ENCODE measurements around the gene SAMD4A.

SAMD4A gene

GRCh38 chr14:54567639-54568561 lies 972 bp downstream of the SAMD4A start:
- DNase-seq: peak; percentile 52

GRCh38 chr14:54568821-54569595 lies 2.1 kb downstream of the SAMD4A start:
- DNase-seq: peak; percentile 65

GRCh38 chr14:54570047-54570446 lies 3.1 kb downstream of the SAMD4A start:
- DNase-seq: no peak

GRCh38 chr14:54570631-54571415 lies 3.9 kb downstream of the SAMD4A start:
- peak; percentile 91 for DNase-seq

DNA sequence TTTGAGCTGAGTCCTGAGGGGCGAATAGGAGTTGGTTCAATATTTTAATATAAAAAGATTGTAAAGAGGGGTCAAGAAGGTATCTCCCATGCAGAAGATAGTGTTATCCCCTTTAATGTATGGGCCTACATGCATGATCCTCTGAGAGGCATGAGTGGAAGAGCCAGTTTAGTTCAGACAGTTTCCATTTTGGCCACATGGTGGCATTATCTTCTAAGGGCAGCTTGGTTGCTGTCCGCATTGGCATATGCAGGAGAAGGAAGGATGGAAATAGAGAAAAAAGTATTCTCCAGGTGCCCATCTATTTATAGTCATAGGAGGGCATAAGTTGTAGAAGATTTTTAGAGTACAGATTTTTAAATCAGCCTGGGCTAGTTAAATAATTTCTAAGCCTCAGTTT lies 5.4 kb downstream of the SAMD4A start:
- peak; percentile 36 for DNase-seq

DNA sequence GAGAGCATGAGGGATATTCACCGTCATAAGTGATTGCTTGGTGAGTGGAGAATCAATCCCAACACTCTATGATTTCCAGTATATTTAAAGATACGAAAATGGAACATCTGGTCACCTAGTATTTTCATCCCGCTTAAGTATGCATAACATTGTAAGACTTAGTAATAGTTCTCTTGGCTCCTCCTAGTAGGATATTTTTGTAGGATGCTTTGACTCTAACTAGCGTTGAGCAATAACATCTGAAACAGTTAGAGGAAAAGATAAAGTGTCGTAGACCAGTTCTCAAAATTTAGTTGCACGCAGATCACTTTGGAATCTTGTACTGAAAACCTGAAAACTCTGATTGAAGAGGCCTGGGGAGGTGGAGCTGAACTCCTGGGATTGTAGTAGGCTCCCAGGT lies 7.6 kb downstream of the SAMD4A start:
- DNase-seq: peak; percentile 43

GRCh38 chr14:54577494-54577893 lies 10.6 kb downstream of the SAMD4A start:
- DNase-seq: no peak

GRCh38 chr14:54577977-54578376 lies 11.0 kb downstream of the SAMD4A start:
- DNase-seq: peak; percentile 65

GRCh38 chr14:54579621-54580020 lies 12.7 kb downstream of the SAMD4A start:
- DNase-seq: peak; percentile 75

GRCh38 chr14:54580933-54581332 lies 14.0 kb downstream of the SAMD4A start:
- no peak for DNase-seq

DNA sequence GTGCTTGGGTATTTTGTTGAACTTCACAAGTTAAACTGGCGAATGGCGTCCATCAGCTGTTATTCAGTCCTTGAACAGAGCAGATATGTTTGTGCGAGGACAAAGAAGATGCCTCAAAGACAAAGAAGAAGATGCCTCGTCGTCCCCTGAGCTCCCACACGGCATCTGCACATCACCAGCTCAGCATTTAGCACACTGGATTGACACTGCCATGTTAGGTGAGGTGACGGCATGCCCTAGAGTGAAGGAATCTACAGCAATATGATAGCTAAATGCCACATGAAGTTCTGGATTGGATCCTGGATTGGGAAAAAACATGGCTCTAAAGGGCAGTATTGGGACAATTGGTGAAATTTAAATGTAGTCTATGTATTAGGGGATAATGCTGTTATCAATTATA lies 15.4 kb downstream of the SAMD4A start:
- no peak for DNase-seq

GRCh38 chr14:54584097-54584496 lies 17.2 kb downstream of the SAMD4A start:
- DNase-seq: no peak

DNA sequence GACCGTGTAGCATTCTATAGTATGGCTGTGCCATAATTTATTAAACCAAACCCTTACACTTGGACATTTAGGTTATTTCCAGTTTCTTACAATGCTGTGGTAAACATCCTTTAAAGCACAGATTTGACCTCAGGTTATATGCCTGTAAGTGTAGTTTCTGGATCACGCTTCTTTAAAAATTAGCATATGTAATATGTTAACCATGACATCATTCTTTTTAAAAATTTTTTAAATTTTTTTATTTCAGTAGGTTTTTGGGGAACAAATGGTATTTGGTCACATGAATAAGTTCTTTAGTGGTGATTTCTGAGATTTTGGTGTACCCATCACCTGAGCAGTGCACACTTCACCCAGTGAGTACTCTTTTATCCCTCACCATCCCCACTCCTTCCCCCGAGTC lies 18.3 kb downstream of the SAMD4A start:
- DNase-seq: no peak

DNA sequence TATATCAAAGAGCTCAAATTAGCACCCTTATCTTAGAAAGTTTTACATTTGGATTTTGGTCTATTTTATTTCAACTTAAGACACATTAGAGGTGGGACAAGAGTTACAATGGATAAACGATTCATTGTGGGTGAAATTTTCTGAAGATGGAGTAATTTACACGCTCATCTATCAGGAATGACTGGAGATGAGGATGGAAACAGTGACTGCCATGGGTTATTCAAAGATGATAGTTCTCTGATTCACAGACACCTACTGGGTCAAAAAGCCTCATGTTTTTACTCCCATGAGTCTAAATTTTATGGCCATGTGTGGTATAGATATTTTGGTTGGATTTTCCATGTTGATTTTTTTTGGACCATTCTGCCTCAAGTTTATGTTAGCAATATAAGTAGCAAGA lies 22.1 kb downstream of the SAMD4A start:
- DNase-seq: peak; percentile 86

- DNase-seq: no peak
Observed at GRCh38 chr14:54589843-54590242, 22.9 kb downstream of the SAMD4A start.

GRCh38 chr14:54590481-54590880 lies 23.6 kb downstream of the SAMD4A start:
- DNase-seq: no peak

DNA sequence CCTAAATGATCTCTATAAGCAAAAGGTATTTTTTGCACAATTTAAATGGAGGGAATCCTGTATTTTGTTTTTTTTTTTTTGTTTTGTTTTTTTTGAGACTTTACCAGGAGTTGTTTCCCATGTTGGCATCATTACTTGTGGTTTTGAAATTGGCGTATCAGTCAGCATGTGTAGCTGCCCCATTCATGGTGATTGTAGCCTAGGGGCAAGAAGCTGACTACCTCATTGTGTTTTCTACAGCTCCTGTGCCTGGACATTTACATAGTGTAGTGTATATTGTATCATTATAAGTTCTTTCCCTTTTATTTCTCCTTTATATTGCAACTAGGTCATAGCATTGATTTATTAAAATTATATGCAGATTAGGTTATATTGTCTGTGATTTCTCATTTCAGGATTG lies 24.5 kb downstream of the SAMD4A start:
- DNase-seq: no peak

- no peak for DNase-seq
Observed at GRCh38 chr14:54591866-54592265, 24.9 kb downstream of the SAMD4A start.

- no peak for DNase-seq
Observed at GRCh38 chr14:54593860-54594259, 26.9 kb downstream of the SAMD4A start.

DNA sequence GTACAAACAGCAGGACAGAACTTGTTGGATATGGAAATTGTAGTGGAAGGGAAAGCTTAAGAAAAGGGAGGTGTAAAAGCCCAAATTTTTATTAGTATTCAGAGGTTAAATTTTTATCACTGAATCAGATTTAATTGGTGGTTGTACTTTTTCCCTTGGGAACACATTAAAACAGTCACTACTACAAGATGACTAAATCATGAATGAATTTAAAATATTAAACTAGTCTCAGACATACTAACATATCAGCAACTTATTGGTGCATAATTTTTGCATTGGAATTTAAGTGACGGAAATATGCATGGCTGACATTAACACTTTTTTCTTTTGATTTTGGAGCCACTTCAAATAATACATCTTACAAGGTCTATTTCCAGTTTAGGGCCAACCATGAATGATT lies 27.6 kb downstream of the SAMD4A start:
- DNase-seq: peak; percentile 68

DNA sequence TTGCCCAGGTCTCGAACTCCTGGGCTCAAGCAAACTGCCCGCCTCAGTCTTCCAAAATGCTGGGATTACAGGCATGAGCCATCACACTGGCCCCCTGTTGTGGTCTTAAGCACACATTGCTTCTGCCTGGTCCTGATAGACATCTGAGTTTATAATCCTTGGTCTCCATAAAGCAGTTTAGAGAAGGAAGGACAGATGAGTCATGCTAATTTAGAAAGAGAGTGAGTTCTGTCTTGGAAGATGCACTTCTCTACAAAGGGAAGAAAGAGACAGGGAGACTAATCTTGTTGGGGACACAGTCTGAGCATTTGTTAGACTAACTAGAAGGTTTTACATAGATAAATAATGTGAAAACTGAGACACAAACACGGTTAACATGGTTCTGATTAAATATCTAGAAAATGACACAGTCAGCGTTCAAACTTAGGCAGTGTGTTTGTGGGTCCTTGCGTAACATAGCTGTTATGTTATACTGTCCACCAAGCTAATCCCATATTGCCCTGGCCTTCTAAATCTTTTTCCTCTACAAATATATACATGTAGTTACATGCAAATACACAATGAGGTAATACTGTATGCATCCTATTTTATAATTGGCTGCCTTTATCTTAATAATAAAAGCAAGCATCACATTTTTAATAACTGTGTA lies 31.0 kb downstream of the SAMD4A start:
- peak; percentile 84 for DNase-seq

- DNase-seq: peak; percentile 42
Observed at GRCh38 chr14:54599966-54600716, 33.2 kb downstream of the SAMD4A start.
